ENCODE measurements around the gene YDJC.

- TF ChIP-seq EZH2phosphoT487 (IDR thresholded peaks at IDR 0.05; ENCODE audit: borderline replicate concordance): no peak
- TF ChIP-seq CTCF (conservative IDR thresholded peaks at IDR 0.05; ENCODE audit: low read length): no peak
Observed at GRCh38 chr22:21679383-21679782, 49.6 kb upstream of the YDJC start.

All from Loucy (cell line).